HepG2 (cell line): ENCODE results near the gene UBE2QL1.

Experiments used
- FOXA1 ChIP-seq, 2 experiments: fragments of 450-650 bp in 1 of 2; sonication (generic) in 1 of 2; formaldehyde crosslinking in 1 of 2; IDR thresholded peaks; 2 replicates each; pipeline versions ENCODE4 v1.4.0 to v1.6.1; 2016 to 2020; ENCODE audit warnings: missing genetic modification reagents in 1 of 2
- GABPB1 ChIP-seq: IDR thresholded peaks from 2 replicates; pipeline ENCODE4 v1.6.1; 2016; ENCODE audit warnings: mild to moderate bottlenecking, missing genetic modification reagents, moderate library complexity, missing compliant biosample characterization
- GLI4 ChIP-seq: sonication (generic); formaldehyde crosslinking; IDR thresholded peaks from 2 replicates; pipeline ENCODE4 v1.5.1; 2020; ENCODE audit warnings: missing genetic modification reagents, mild to moderate bottlenecking, moderate library complexity, borderline replicate concordance
- SP1 ChIP-seq, 2 experiments: fragments of 450-650 bp in 1 of 2; sonication (generic) in 1 of 2; formaldehyde crosslinking in 1 of 2; IDR thresholded peaks; 2 replicates each; pipeline versions ENCODE4 v1.4.0 to v1.6.1; 2016 to 2020; ENCODE audit warnings: missing genetic modification reagents in 1 of 2
- ZNF550 ChIP-seq: sonication (generic); formaldehyde crosslinking; IDR thresholded peaks from 2 replicates; pipeline ENCODE4 v1.4.0; 2020; ENCODE audit warnings: mild to moderate bottlenecking, missing genetic modification reagents, borderline replicate concordance
- ZNF564 ChIP-seq: sonication (generic); formaldehyde crosslinking; IDR thresholded peaks from 2 replicates; pipeline ENCODE4 v1.8.1; 2023; ENCODE audit warnings: mild to moderate bottlenecking, missing genetic modification reagents
- ZNF569 ChIP-seq: sonication (generic); formaldehyde crosslinking; IDR thresholded peaks from 2 replicates; pipeline ENCODE4 v1.5.0; 2020; ENCODE audit warnings: mild to moderate bottlenecking, missing genetic modification reagents, moderate library complexity, borderline replicate concordance
- ZNF724P ChIP-seq: sonication (generic); formaldehyde crosslinking; IDR thresholded peaks from 2 replicates; pipeline ENCODE4 v1.8.0; 2022; ENCODE audit warnings: missing genetic modification reagents, borderline replicate concordance
- TF ChIP-seq, protein P1 (sequence below): sonication (generic); formaldehyde crosslinking; IDR thresholded peaks from 2 replicates; pipeline ENCODE4 v1.5.0; 2020; ENCODE audit warnings: mild to moderate bottlenecking, missing genetic modification reagents, moderate library complexity
- TF ChIP-seq, protein P2 (sequence below): sonication (generic); formaldehyde crosslinking; IDR thresholded peaks from 2 replicates; pipeline ENCODE4 v1.4.0; 2020; ENCODE audit warnings: missing genetic modification reagents

- TF ChIP-seq, protein P1, sequence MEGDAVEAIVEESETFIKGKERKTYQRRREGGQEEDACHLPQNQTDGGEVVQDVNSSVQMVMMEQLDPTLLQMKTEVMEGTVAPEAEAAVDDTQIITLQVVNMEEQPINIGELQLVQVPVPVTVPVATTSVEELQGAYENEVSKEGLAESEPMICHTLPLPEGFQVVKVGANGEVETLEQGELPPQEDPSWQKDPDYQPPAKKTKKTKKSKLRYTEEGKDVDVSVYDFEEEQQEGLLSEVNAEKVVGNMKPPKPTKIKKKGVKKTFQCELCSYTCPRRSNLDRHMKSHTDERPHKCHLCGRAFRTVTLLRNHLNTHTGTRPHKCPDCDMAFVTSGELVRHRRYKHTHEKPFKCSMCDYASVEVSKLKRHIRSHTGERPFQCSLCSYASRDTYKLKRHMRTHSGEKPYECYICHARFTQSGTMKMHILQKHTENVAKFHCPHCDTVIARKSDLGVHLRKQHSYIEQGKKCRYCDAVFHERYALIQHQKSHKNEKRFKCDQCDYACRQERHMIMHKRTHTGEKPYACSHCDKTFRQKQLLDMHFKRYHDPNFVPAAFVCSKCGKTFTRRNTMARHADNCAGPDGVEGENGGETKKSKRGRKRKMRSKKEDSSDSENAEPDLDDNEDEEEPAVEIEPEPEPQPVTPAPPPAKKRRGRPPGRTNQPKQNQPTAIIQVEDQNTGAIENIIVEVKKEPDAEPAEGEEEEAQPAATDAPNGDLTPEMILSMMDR (CRISPR knock-in tag), result no peak
- TF ChIP-seq GLI4 (CRISPR knock-in tag) (no peak), ZNF550 (CRISPR knock-in tag) (no peak), ZNF564 (CRISPR knock-in tag) (no peak), ZNF569 (CRISPR knock-in tag) (no peak), FOXA1 (IDR thresholded peaks at IDR 0.05) (no peak), FOXA1 (CRISPR knock-in tag; IDR thresholded peaks at IDR 0.05) (no peak), ZNF724P (CRISPR knock-in tag) (no peak), SP1 (IDR thresholded peaks at IDR 0.05) (no peak), SP1 (CRISPR knock-in tag; IDR thresholded peaks at IDR 0.05) (no peak), GABPB1 (CRISPR knock-in tag) (no peak)
- TF ChIP-seq, protein P2, sequence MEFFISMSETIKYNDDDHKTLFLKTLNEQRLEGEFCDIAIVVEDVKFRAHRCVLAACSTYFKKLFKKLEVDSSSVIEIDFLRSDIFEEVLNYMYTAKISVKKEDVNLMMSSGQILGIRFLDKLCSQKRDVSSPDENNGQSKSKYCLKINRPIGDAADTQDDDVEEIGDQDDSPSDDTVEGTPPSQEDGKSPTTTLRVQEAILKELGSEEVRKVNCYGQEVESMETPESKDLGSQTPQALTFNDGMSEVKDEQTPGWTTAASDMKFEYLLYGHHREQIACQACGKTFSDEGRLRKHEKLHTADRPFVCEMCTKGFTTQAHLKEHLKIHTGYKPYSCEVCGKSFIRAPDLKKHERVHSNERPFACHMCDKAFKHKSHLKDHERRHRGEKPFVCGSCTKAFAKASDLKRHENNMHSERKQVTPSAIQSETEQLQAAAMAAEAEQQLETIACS (CRISPR knock-in tag), result no peak
Observed at GRCh38 chr5:6452622-6453504, 4.2 kb downstream of the UBE2QL1 start.
